Measurements from ENCODE around the gene S1PR3. TPM values are rescaled to one million over a fixed set of nuclear protein-coding genes. Genes with fewer than 3 reads are reported as not detected.

Gene S1PR3
- total and polyA plus RNA-seq, 9 of the 15 experiments (the other 6 are each of a cell fraction or from before 2014, with no cell fraction given) = 0.03 to 2.0 (median 0.29) TPM

GRCh38 chr9:88984543-88984883 lies 6.8 kb upstream of the S1PR3 start:
- CTCF ChIA-PET (ENCODE audit: low intra/inter-chr PET ratio) = no interaction called here
- no peak for FAIRE-seq
- intact Hi-C loops (cut with micrococcal nuclease) = loop anchor here (10.0 kb wide), 1 partner anchor 110 kb away; no protein-coding TSS in a partner anchor
- TF ChIP-seq RHOXF2B (CRISPR knock-in tag; conservative IDR thresholded peaks at IDR 0.05) (no peak), E2F1 (CRISPR knock-in tag; IDR thresholded peaks at IDR 0.05) (no peak), KAT2B (IDR thresholded peaks at IDR 0.05; ENCODE audit: low read depth, low read length) (no peak), KDM5B (IDR thresholded peaks at IDR 0.05; ENCODE audit: insufficient replicate concordance, low read depth, low read length) (no peak), CHCHD3 (CRISPR knock-in tag; IDR thresholded peaks at IDR 0.05) (no peak), PCBP1 (IDR thresholded peaks at IDR 0.05; ENCODE audit: low read depth, low read length, poor library complexity, severe bottlenecking) (no peak), MCM2 (IDR thresholded peaks at IDR 0.05; ENCODE audit: low read depth) (no peak), RFX7 (CRISPR knock-in tag; IDR thresholded peaks at IDR 0.05) (no peak), ZMIZ1 (IDR thresholded peaks at IDR 0.05; ENCODE audit: low read depth in 2 of 2, low read length in 2 of 2) (no peak), KHSRP (IDR thresholded peaks at IDR 0.05) (no peak), POLR3A (IDR thresholded peaks at IDR 0.05; ENCODE audit: borderline replicate concordance, extremely low read depth, insufficient read depth, insufficient read length) (no peak), MXD1 (CRISPR knock-in tag; IDR thresholded peaks at IDR 0.05; ENCODE audit: borderline replicate concordance, poor library complexity, severe bottlenecking) (no peak), ZNF224 (CRISPR knock-in tag; IDR thresholded peaks at IDR 0.05) (no peak), IRF9 (tag; IDR thresholded peaks at IDR 0.05) (no peak), ZBTB8A (IDR thresholded peaks at IDR 0.05; ENCODE audit: partially characterized antibody) (no peak), MEF2A (IDR thresholded peaks at IDR 0.05; ENCODE audit: control insufficient read depth, low read depth, low read length) (no peak)

More at GRCh38 chr9:88984543-88984883, 6.8 kb upstream of the S1PR3 start:
- H4K20me1 ChIP-seq (replicated peaks; ENCODE audit: control insufficient read depth, insufficient read depth, low read length) = no peaks in the 10 kb centered on the region
- no peaks in the 10 kb centered on the region for H3K9me3 ChIP-seq (replicated peaks; ENCODE audit: control insufficient read depth, insufficient read depth, low read depth, low read length)
- H3K4me1 ChIP-seq (replicated peaks in 1 of 2; ENCODE audit: control insufficient read depth in 2 of 2, insufficient read depth in 2 of 2, low read length in 2 of 2) = no peaks in the 10 kb centered on the region
- in situ Hi-C loops (cut with MboI) = no loop called here
- no peak for DNase-seq (ENCODE audit: extremely low read depth in 1 of 4, low spot score in 3 of 4)
- ATAC-seq = no peak
- H2AFZ ChIP-seq (ENCODE audit: low read depth, low read length) = no peak overlapping the region
- H3K79me2 ChIP-seq (ENCODE audit: control insufficient read depth, insufficient read depth, low read length) = no peaks in the 10 kb centered on the region
- no peaks in the 10 kb centered on the region for H3K36me3 ChIP-seq (ENCODE audit: control insufficient read depth, insufficient read depth, low read length)
- no peak overlapping the region for H3K27ac ChIP-seq (ENCODE audit: extremely low read depth, low read depth, low read length)
- peaks cover 0 to 2% of the 10 kb centered on the region in 2 experiments; a peak in 1 of 5 replicates for H3K27me3 ChIP-seq (ENCODE audit: control insufficient read depth in 2 of 2, insufficient read depth in 2 of 2, low read length in 2 of 2)
- H3K9me1 ChIP-seq (ENCODE audit: control insufficient read depth, insufficient read depth, low read length) = no peaks in the 10 kb centered on the region
- H3K4me3 ChIP-seq = no peak overlapping the region
- POLR2A ChIA-PET = no interaction called here
- WGBS (ENCODE audit: insufficient coverage, low coverage, missing lambda C conversion rate) = 7% methylated on average over 3 of the region's 4 CpGs
- no peak overlapping the region for H3K9ac ChIP-seq (ENCODE audit: insufficient read depth in 1 of 2, low read depth in 2 of 2, low read length in 2 of 2)
- H3K4me2 ChIP-seq (ENCODE audit: insufficient read depth, low read length) = no peak overlapping the region
- BruUV-seq (replicated peaks) = no TSS peak
